Astrocyte (in vitro differentiated cells and primary cell): ENCODE measurements around the gene PNRC2. TPM values are rescaled to one million over a fixed set of nuclear protein-coding genes. Genes with fewer than 3 reads are reported as not detected.
A peak's percentile ranks its signal among the peaks of the same experiment; 100 is the strongest.
"Not testable (repeated sequence)": the region's sequence is repeated elsewhere in the genome, so short reads cannot be mapped to it uniquely, and the experiment has no call there.

Experiments
- DNase-seq: peaks from one replicate; pipeline ENCODE4 v3.0.0-alpha.2; 2010; ENCODE audit warnings: low read depth
- FAIRE-seq: peaks from 2 replicates; lab custom pipeline; 2011; peaks lifted over from hg19 to GRCh38; lab: Jason Lieb, UNC
- H2AFZ ChIP-seq: 2 replicates; pipeline ENCODE4 v1.6.0; 2012; ENCODE audit warnings: low read depth, low read length, inconsistent platforms
- H3K27ac ChIP-seq: 2 replicates; pipeline ENCODE4 v1.5.1; 2011; ENCODE audit warnings: low read depth, low read length, inconsistent platforms
- H3K27me3 ChIP-seq: 2 replicates; pipeline ENCODE4 v1.6.0; 2011; ENCODE audit warnings: low read length, inconsistent platforms; ENCODE audit not compliant: insufficient read depth
- H3K36me3 ChIP-seq: 2 replicates; pipeline ENCODE4 v1.5.1; 2011; ENCODE audit warnings: low read length, inconsistent platforms; ENCODE audit not compliant: insufficient read depth
- H3K4me1 ChIP-seq: 2 replicates; pipeline ENCODE4 v1.5.1; 2011; ENCODE audit warnings: low read length, inconsistent platforms; ENCODE audit not compliant: insufficient read depth
- H3K4me2 ChIP-seq: 2 replicates; pipeline ENCODE4 v1.6.0; 2012; ENCODE audit warnings: low read length, inconsistent platforms
- H3K4me3 ChIP-seq: 2 replicates; pipeline ENCODE4 v1.5.1; 2011; ENCODE audit warnings: low read depth, mild to moderate bottlenecking, low read length, inconsistent platforms; ENCODE audit not compliant: insufficient read depth
- H3K79me2 ChIP-seq: 2 replicates; pipeline ENCODE4 v1.6.0; 2012; ENCODE audit warnings: mild to moderate bottlenecking, low read length, inconsistent platforms; ENCODE audit not compliant: insufficient read depth
- H3K9ac ChIP-seq: 2 replicates; pipeline ENCODE4 v1.6.0; 2012; ENCODE audit warnings: mild to moderate bottlenecking, low read length, inconsistent platforms
- H3K9me3 ChIP-seq: 2 replicates; pipeline ENCODE4 v1.5.1; 2012; ENCODE audit warnings: low read depth, mild to moderate bottlenecking, low read length, inconsistent platforms; ENCODE audit not compliant: insufficient read depth
- H4K20me1 ChIP-seq: 2 replicates; pipeline ENCODE4 v1.6.0; 2012; ENCODE audit warnings: low read length, inconsistent platforms; ENCODE audit not compliant: insufficient read depth
- H3K27ac Mint-ChIP-seq: one replicate; pipeline ENCODE4 v1.8.0; 2021; ENCODE audit warnings: mild to moderate bottlenecking, mixed read lengths; ENCODE audit not compliant: unreplicated experiment
- H3K27me3 Mint-ChIP-seq: one replicate; pipeline ENCODE4 v1.8.0; 2021; ENCODE audit warnings: low read depth, mixed read lengths; ENCODE audit not compliant: unreplicated experiment
- H3K36me3 Mint-ChIP-seq: one replicate; pipeline ENCODE4 v1.8.0; 2021; ENCODE audit warnings: low read depth, mixed read lengths; ENCODE audit not compliant: unreplicated experiment
- H3K4me1 Mint-ChIP-seq: one replicate; pipeline ENCODE4 v1.8.0; 2021; ENCODE audit warnings: low read depth, mixed read lengths; ENCODE audit not compliant: unreplicated experiment
- H3K4me3 Mint-ChIP-seq: one replicate; pipeline ENCODE4 v1.8.0; 2021; ENCODE audit warnings: mild to moderate bottlenecking, moderate library complexity, mixed read lengths; ENCODE audit not compliant: unreplicated experiment
- H3K9me3 Mint-ChIP-seq: one replicate; pipeline ENCODE4 v1.8.0; 2021; ENCODE audit warnings: mild to moderate bottlenecking, mixed read lengths; ENCODE audit not compliant: unreplicated experiment
- CTCF ChIP-seq: IDR thresholded peaks from 2 replicates; pipeline ENCODE4 v1.5.1; 2011; ENCODE audit warnings: low read depth, mild to moderate bottlenecking, inconsistent platforms, low read length, moderate library complexity; ENCODE audit not compliant: insufficient read depth
- EZH2 ChIP-seq: IDR thresholded peaks from 2 replicates; pipeline ENCODE4 v1.6.1; 2012; ENCODE audit warnings: mild to moderate bottlenecking, low read length, inconsistent platforms; ENCODE audit not compliant: insufficient read depth
- total RNA-seq: library from RNA; stranded (reverse); gene quantifications from 2 replicates; pipeline ENCODE4 v1.2.1, GENCODE V29; 2021

Gene PNRC2
- total RNA-seq, 1 donor from 2014 or later = 83.8 TPM

- Histone ChIP-seq H3K27me3 (no peaks in the 10 kb centered on the region), H3K4me1 (peaks cover 21% of the 10 kb centered on the region), H2AFZ (no peak overlapping the region), H3K9ac (no peak overlapping the region), H3K4me3 (no peak overlapping the region), H4K20me1 (no peaks in the 10 kb centered on the region), H3K79me2 (no peaks in the 10 kb centered on the region), H3K9me3 (no peaks in the 10 kb centered on the region), H3K36me3 (no peaks in the 10 kb centered on the region), H3K4me2 (no peak overlapping the region), H3K27ac (no peak overlapping the region)
- Mint-ChIP-seq H3K27me3 (no peaks in the 10 kb centered on the region), H3K36me3 (no peaks in the 10 kb centered on the region), H3K9me3 (no peaks in the 10 kb centered on the region), H3K27ac (no peak overlapping the region), H3K4me3 (no peak overlapping the region), H3K4me1 (peaks cover 26% of the 10 kb centered on the region)
- DNase-seq = no peak
- no peak for FAIRE-seq
- TF ChIP-seq EZH2 = no peak
- no peak for TF ChIP-seq CTCF
Measured at GRCh38 chr1:23953020-23953419, 6.6 kb upstream of the PNRC2 start.

GRCh38 chr1:23957096-23957495 is 2.5 kb upstream of the PNRC2 start:
- DNase-seq = no peak
- Histone ChIP-seq H3K4me2 (no peak overlapping the region), H3K4me3 (no peak overlapping the region), H4K20me1 (peaks cover 21% of the 10 kb centered on the region), H3K36me3 (peaks cover 9% of the 10 kb centered on the region), H3K27ac (no peak overlapping the region), H3K9me3 (no peaks in the 10 kb centered on the region), H3K4me1 (peaks cover 17% of the 10 kb centered on the region), H2AFZ (no peak overlapping the region), H3K9ac (no peak overlapping the region), H3K79me2 (peaks cover 25% of the 10 kb centered on the region), H3K27me3 (no peaks in the 10 kb centered on the region)
- FAIRE-seq = no peak
- Mint-ChIP-seq H3K27me3 (no peaks in the 10 kb centered on the region), H3K4me1 (peaks cover 30% of the 10 kb centered on the region), H3K36me3 (peaks cover 6% of the 10 kb centered on the region), H3K27ac (no peak overlapping the region), H3K9me3 (peaks cover 1% of the 10 kb centered on the region), H3K4me3 (peak overlapping the region; percentile 51)
- TF ChIP-seq EZH2 (no peak), CTCF (no peak)

- not testable (repeated sequence) for H3K36me3 Mint-ChIP-seq, H3K27me3 Mint-ChIP-seq, H3K9me3 ChIP-seq, FAIRE-seq, H3K9me3 Mint-ChIP-seq, H3K27me3 ChIP-seq, DNase-seq
- peak overlapping the region; percentile 98 for H3K27ac ChIP-seq
- H3K9ac ChIP-seq = peak overlapping the region; percentile 99
- Mint-ChIP-seq H3K4me3 (peak overlapping the region; percentile 90), H3K4me1 (peaks cover 29% of the 10 kb centered on the region), H3K27ac (peak overlapping the region; percentile 89)
- peak overlapping the region; percentile 67 for H2AFZ ChIP-seq
- peaks cover 15% of the 10 kb centered on the region for H3K4me1 ChIP-seq
- H4K20me1 ChIP-seq = peaks cover 21% of the 10 kb centered on the region
- H3K79me2 ChIP-seq = peaks cover 28% of the 10 kb centered on the region
- H3K4me3 ChIP-seq = peak overlapping the region; percentile 89
- H3K36me3 ChIP-seq = peaks cover 13% of the 10 kb centered on the region
- H3K4me2 ChIP-seq = peak overlapping the region; percentile 78
Measured at GRCh38 chr1:23958040-23958809, 1.4 kb upstream of the PNRC2 start.
